Endothelial cell of umbilical vein (primary cell): ENCODE measurements around the gene NCAPH2. TPM values are rescaled to one million over a fixed set of nuclear protein-coding genes. Genes with fewer than 3 reads are reported as not detected.

Experiments
- BruUV-seq: library from RNA; stranded (reverse); fragments of 400-500 nt; replicated peaks from 2 replicates; lab custom pipeline; 2021; lab: Mats Ljungman, UMichigan
- CTCF ChIA-PET: fragments of 300-600, 350-600 bp; sonication (Branson Sonifier 250); formaldehyde crosslinking; loops from one replicate; lab custom pipeline; 2021; ENCODE audit warnings: antibody characterized with exemption, inconsistent platforms; lab: Charles Lee
- POLR2A ChIA-PET: fragments of 300-600, 350-600 bp; sonication (Branson Sonifier 250); formaldehyde crosslinking; loops from one replicate; lab custom pipeline; 2021; ENCODE audit warnings: antibody characterized with exemption, inconsistent platforms; lab: Charles Lee
- DNase-seq: peaks from one replicate; pipeline ENCODE4 v3.0.0-alpha.2; 2011; ENCODE audit warnings: low read depth, low spot score
- FAIRE-seq: peaks from 2 replicates; lab custom pipeline; 2011; peaks lifted over from hg19 to GRCh38; lab: Jason Lieb, UNC
- H2AFZ ChIP-seq: 2 replicates; pipeline ENCODE4 v1.6.0; 2012; ENCODE audit warnings: low read depth, low read length, control low read depth, inconsistent platforms
- H3K27ac ChIP-seq: 2 replicates; pipeline ENCODE4 v1.5.1; 2011; ENCODE audit warnings: low read depth, mild to moderate bottlenecking, control low read depth, low read length, moderate library complexity; ENCODE audit not compliant: insufficient read depth
- H3K27me3 ChIP-seq, 2 experiments: 2 replicates each; pipeline versions ENCODE4 v1.6.0 to v1.6.1; 2011; ENCODE audit warnings: low read length in 2 of 2, mixed read lengths in 1 of 2; ENCODE audit not compliant: control insufficient read depth in 2 of 2, insufficient read depth in 2 of 2
- H3K36me3 ChIP-seq, 2 experiments: 2 replicates in 1 of 2; 3 replicates in 1 of 2; pipeline ENCODE4 v1.5.1; 2011; ENCODE audit warnings: low read length in 2 of 2, mild to moderate bottlenecking in 1 of 2, moderate library complexity in 1 of 2; ENCODE audit not compliant: control insufficient read depth in 2 of 2, insufficient read depth in 2 of 2; ENCODE audit errors: extremely low read depth in 1 of 2
- H3K4me1 ChIP-seq: 3 replicates; pipeline ENCODE4 v1.5.1; 2011; ENCODE audit warnings: mild to moderate bottlenecking, low read length; ENCODE audit not compliant: control insufficient read depth, insufficient read depth; ENCODE audit errors: extremely low read depth
- H3K4me2 ChIP-seq: 2 replicates; pipeline ENCODE4 v1.6.1; 2011; ENCODE audit warnings: low read length, control low read depth, mixed read lengths; ENCODE audit not compliant: insufficient read depth
- H3K4me3 ChIP-seq, 3 experiments: fragments of 200-600 bp in 1 of 3; sonication (generic), shearing (Covaris generic) in 1 of 3; replicated peaks in 1 of 3; 2 replicates each; pipeline ENCODE4 v1.5.1; 2011 to 2016; ENCODE audit warnings: control low read depth in 3 of 3, low read length in 3 of 3, mild to moderate bottlenecking in 2 of 3, inconsistent platforms in 1 of 3, low read depth in 1 of 3, moderate library complexity in 1 of 3; ENCODE audit not compliant: insufficient read depth in 1 of 3
- H3K79me2 ChIP-seq: 2 replicates; pipeline ENCODE4 v1.6.0; 2012; ENCODE audit warnings: low read length, inconsistent platforms; ENCODE audit not compliant: control insufficient read depth, insufficient read depth
- H3K9ac ChIP-seq: replicated peaks from 2 replicates; pipeline ENCODE3; 2011; ENCODE audit warnings: low read length, control low read depth; ENCODE audit not compliant: insufficient read depth; ENCODE audit errors: extremely low read depth
- H3K9me1 ChIP-seq: replicated peaks from 3 replicates; pipeline ENCODE4 v1.6.0; 2011; ENCODE audit warnings: mild to moderate bottlenecking, low read length; ENCODE audit not compliant: control insufficient read depth, insufficient read depth; ENCODE audit errors: extremely low read depth
- H3K9me3 ChIP-seq: replicated peaks from 2 replicates; pipeline ENCODE4 v1.5.1; 2012; ENCODE audit warnings: low read length, inconsistent platforms; ENCODE audit not compliant: control insufficient read depth, insufficient read depth
- H4K20me1 ChIP-seq: replicated peaks from 2 replicates; pipeline ENCODE3; 2011; ENCODE audit warnings: mild to moderate bottlenecking, low read length; ENCODE audit not compliant: control insufficient read depth, insufficient read depth; ENCODE audit errors: extremely low read depth
- CTCF ChIP-seq, 2 donors: IDR thresholded peaks; 1 replicate in 1 of 2; 2 replicates in 1 of 2; pipeline ENCODE4 v1.5.1; 2011; ENCODE audit warnings: low read length in 2 of 2, mild to moderate bottlenecking in 2 of 2, moderate library complexity in 2 of 2, control low read depth in 1 of 2, inconsistent platforms in 1 of 2, low read depth in 1 of 2; ENCODE audit not compliant: insufficient read depth in 1 of 2; ENCODE audit errors: extremely low read depth in 1 of 2
- EZH2 ChIP-seq: IDR thresholded peaks from 2 replicates; pipeline ENCODE4 v1.6.1; 2012; ENCODE audit warnings: borderline replicate concordance, low read depth, mild to moderate bottlenecking, moderate library complexity, low read length, inconsistent platforms; ENCODE audit not compliant: severe bottlenecking
- FOS ChIP-seq: IDR thresholded peaks from 2 replicates; pipeline ENCODE4 v1.6.1; 2011; ENCODE audit warnings: mild to moderate bottlenecking, low read length, moderate library complexity, borderline replicate concordance; ENCODE audit not compliant: insufficient read depth
- GATA2 ChIP-seq: IDR thresholded peaks from 2 replicates; pipeline ENCODE4 v1.7.0; 2011; ENCODE audit warnings: low read depth, mild to moderate bottlenecking, moderate library complexity, mixed read lengths, low read length; ENCODE audit not compliant: insufficient read length, insufficient read depth
- JUN ChIP-seq: IDR thresholded peaks from 2 replicates; pipeline ENCODE4 v1.6.1; 2011; ENCODE audit warnings: borderline replicate concordance, low read depth; ENCODE audit not compliant: insufficient read length, insufficient read depth
- MYC ChIP-seq: IDR thresholded peaks from one replicate; pipeline ENCODE4 v1.6.1; 2011; ENCODE audit warnings: mild to moderate bottlenecking, low read depth, low read length
- POLR2A ChIP-seq: IDR thresholded peaks from 2 replicates; pipeline ENCODE4 v1.6.1; 2012; ENCODE audit warnings: low read depth, mild to moderate bottlenecking, control low read depth, low read length
- POLR2AphosphoS5 ChIP-seq: IDR thresholded peaks from 2 replicates; pipeline ENCODE4 v1.6.1; 2012; ENCODE audit warnings: low read depth, mild to moderate bottlenecking, control low read depth, low read length, moderate library complexity; ENCODE audit not compliant: insufficient read depth
- dilution Hi-C: fragments of 300-500 bp; cut with MboI; formaldehyde crosslinking; loops from one replicate; pipeline ENCODE4 v1.15.0; 2019; ENCODE audit warnings: low sequenced_read_pairs; ENCODE audit not compliant: extremely low pct_ligation_motif_present
- intact Hi-C: fragments of 100-400 bp; cut with micrococcal nuclease; formaldehyde crosslinking; loops from one replicate; pipeline ENCODE4 v1.10.0; 2022
- polyA plus RNA-seq, 4 experiments: library from polyadenylated mRNA; depleted of rRNA in 3 of 4; stranded (reverse) in 3 of 4; unstranded in 1 of 4; fragments of >200 nt; gene quantifications; 2 replicates each; pipeline versions ENCODE4 v1.2.1 to v1.2.3, GENCODE V29; 2011 to 2012; ENCODE audit warnings: missing spikeins in 1 of 4
- total RNA-seq: library from RNA; stranded (reverse); gene quantifications from 2 replicates; pipeline ENCODE4 v1.2.3, GENCODE V29; 2021
- TF ChIP-seq, protein P1 (sequence below): IDR thresholded peaks from 2 replicates; pipeline ENCODE4 v1.6.1; 2011; ENCODE audit not compliant: insufficient read depth, insufficient read length

NCAPH2 gene
- total and polyA plus RNA-seq, 2 donors (not counting 3 experiments of a cell fraction or from before 2014, with no cell fraction given), result 42.4 to 43.2 TPM

DNA sequence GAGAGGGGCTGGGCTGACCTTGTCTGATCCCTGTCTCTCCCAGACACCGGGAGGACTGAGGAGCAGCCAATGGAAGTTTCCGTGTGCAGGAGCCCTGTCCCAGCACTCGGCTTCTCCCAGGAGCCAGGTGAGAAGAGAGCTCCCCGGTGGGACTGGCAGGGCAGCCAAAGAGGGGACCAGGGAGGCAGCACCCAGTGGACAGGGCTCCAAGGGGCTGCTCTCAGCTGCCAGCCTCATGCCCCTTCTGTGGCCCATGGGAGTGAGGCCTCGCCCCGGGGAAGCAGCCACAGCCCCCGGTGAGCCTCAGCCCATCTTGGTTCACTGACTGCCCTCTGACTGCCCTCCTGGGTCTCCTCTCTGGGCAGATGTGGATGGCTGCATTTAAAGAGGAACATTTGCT is 10.6 kb downstream of the NCAPH2 start:
- CTCF ChIA-PET, result no interaction called here
- H3K9me3 ChIP-seq, result no peaks in the 10 kb centered on the region

More for the DNA sequence above, 10.6 kb downstream of the NCAPH2 start:
- BruUV-seq, result no TSS peak
- Histone ChIP-seq H3K4me2 (no peak overlapping the region), H3K9me1 (no peaks in the 10 kb centered on the region), H3K79me2 (peaks cover 7% of the 10 kb centered on the region), H3K4me1 (peaks cover 3% of the 10 kb centered on the region), H3K36me3 (peaks cover 0 to 24% of the 10 kb centered on the region in 2 experiments), H4K20me1 (no peaks in the 10 kb centered on the region), H3K27ac (no peak overlapping the region), H3K9ac (no peak overlapping the region), H2AFZ (no peak overlapping the region), H3K27me3 (no peaks in the 10 kb centered on the region), H3K4me3 (no peak overlapping the region)
- DNase-seq (no peak), FAIRE-seq (no peak)
- intact Hi-C loops (no loop called here), dilution Hi-C loops (no loop called here)
- POLR2A ChIA-PET, result no interaction called here
- no peak for TF ChIP-seq CTCF (IDR thresholded peaks at IDR 0.05; ENCODE audit: extremely low read depth in 1 of 2, insufficient read depth in 1 of 2, low read depth in 1 of 2, low read length in 2 of 2)
- TF ChIP-seq POLR2AphosphoS5, result no peak
- no peak for TF ChIP-seq POLR2A
- TF ChIP-seq, protein P1, sequence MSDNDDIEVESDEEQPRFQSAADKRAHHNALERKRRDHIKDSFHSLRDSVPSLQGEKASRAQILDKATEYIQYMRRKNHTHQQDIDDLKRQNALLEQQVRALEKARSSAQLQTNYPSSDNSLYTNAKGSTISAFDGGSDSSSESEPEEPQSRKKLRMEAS, result no peak
- TF ChIP-seq FOS, result no peak
- no peak for TF ChIP-seq GATA2
- TF ChIP-seq MYC, result no peak
- no peak for TF ChIP-seq EZH2
- no peak for TF ChIP-seq JUN
